Stimulated activated naive B cell treated with anti-CD40 and anti-IgM and Interleukin-4, amounts not matched to agents 10 μg/mL and 1 μg/mL and 100 μg/mL, for 72 hours (primary cell): ENCODE measurements around the gene ACE.

Experiments
- ATAC-seq, 2 donors: fragments of 150-1000 bp; cut with Tn5 transposase; replicated peaks; 2 replicates each; pipeline ENCODE4 v1.10.0; 2021; ENCODE audit warnings: moderate library complexity in 1 of 2
- DNase-seq: peaks from one replicate; pipeline ENCODE4 v3.0.0; 2021
- H3K27ac Mint-ChIP-seq: one replicate; pipeline ENCODE4 v1.8.0; 2022; ENCODE audit warnings: mild to moderate bottlenecking, mixed read lengths
- H3K27me3 Mint-ChIP-seq, 2 donors: one replicate each; pipeline ENCODE4 v1.8.0; 2022; ENCODE audit warnings: mixed read lengths in 2 of 2
- H3K36me3 Mint-ChIP-seq, 2 donors: one replicate each; pipeline ENCODE4 v1.8.0; 2022; ENCODE audit warnings: mixed read lengths in 2 of 2, mild to moderate bottlenecking in 1 of 2
- H3K4me1 Mint-ChIP-seq, 2 donors: one replicate each; pipeline ENCODE4 v1.8.0; 2022; ENCODE audit warnings: mixed read lengths in 2 of 2, mild to moderate bottlenecking in 1 of 2
- H3K4me3 Mint-ChIP-seq, 2 donors: one replicate each; pipeline ENCODE4 v1.8.0; 2022; ENCODE audit warnings: mild to moderate bottlenecking in 2 of 2, mixed read lengths in 2 of 2, moderate library complexity in 1 of 2
- H3K9me3 Mint-ChIP-seq, 2 donors: one replicate each; pipeline ENCODE4 v1.8.0; 2022; ENCODE audit warnings: mixed read lengths in 2 of 2, mild to moderate bottlenecking in 1 of 2

ACE gene

DNA sequence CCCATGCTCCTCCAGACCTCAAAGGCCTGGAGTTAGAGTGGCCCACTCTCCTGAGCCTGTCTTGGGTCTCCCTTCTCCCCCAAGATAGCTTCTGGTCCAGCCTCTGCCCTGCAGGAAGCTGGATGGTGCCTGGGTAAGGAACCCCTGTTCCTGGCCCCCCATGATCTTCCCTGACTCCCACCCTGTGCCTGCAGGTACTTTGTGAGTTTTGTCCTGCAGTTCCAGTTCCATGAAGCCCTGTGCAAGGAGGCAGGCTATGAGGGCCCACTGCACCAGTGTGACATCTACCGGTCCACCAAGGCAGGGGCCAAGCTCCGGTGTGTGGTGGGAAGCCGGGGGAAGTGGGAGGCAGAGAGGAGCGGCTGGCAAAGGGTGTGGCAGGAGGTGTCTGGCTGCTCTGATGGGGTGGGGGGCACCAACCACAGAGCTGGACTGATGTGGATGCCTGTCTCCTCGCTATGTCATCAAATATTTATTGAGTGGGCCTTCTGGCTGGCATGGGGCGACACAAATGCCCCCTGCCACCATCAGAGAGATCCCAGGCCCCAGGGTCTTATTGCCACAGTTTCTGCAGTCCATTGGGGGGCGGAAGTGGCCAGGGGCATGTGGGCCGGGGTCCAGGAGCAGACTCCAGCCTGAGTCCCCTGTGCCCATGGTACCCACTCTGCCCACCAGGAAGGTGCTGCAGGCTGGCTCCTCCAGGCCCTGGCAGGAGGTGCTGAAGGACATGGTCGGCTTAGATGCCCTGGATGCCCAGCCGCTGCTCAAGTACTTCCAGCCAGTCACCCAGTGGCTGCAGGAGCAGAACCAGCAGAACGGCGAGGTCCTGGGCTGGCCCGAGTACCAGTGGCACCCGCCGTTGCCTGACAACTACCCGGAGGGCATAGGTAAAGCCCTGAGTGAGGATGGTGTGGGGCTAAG lies 7.1 kb downstream of the ACE start:
- no peak for DNase-seq
- ATAC-seq, result no peak
- no peaks in the 10 kb centered on the region for H3K36me3 Mint-ChIP-seq
- H3K27me3 Mint-ChIP-seq, result peaks cover 26 to 44% of the 10 kb centered on the region in 2 donors
- H3K27ac Mint-ChIP-seq, result no peak overlapping the region
- H3K9me3 Mint-ChIP-seq, result no peaks in the 10 kb centered on the region
- H3K4me3 Mint-ChIP-seq, result no peak overlapping the region
- peaks cover 5 to 7% of the 10 kb centered on the region in 2 donors for H3K4me1 Mint-ChIP-seq

DNA sequence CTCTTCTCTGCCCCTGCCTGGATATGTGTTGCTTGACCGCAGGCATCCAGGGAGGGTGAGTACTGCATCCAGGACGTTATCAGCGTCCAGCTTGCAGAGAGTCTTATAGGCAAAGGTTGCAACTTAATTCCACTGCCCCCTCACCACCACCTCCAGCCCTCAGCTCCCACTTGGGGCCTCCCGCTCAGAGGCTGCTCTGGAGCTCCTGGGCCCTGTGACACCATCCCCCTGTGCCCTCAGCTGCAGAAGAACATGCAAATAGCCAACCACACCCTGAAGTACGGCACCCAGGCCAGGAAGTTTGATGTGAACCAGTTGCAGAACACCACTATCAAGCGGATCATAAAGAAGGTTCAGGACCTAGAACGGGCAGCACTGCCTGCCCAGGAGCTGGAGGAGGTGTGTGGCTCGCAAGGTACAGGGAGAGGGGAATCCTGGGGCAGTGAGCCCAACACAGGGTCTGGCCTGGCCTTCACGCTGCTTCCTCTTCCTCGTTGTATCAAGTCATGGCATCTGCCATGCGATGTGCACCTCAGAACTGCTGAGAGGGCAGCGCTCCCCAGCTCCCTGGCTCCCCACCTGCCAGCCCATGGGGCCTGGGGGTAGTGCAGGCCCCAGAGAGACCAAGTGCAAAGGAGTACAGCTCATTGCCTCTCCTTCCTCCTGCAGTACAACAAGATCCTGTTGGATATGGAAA lies 9.6 kb downstream of the ACE start:
- H3K4me3 Mint-ChIP-seq, result no peak overlapping the region

DNA sequence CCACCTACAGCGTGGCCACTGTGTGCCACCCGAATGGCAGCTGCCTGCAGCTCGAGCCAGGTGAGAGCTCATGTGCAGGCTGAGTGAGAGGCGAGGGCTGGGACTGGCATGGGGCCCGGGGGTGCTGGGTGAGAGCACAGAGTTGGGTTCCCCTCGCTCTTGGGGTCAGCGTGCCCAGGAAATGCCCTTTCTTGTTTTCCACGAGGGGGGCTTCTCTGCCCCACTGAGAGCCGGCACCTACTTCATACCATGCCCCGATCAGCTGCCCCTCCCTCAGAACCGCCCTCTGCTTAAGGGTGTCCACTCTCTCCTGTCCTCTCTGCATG lies 10.1 kb downstream of the ACE start:
- Mint-ChIP-seq H3K9me3 (no peaks in the 10 kb centered on the region), H3K4me3 (no peak overlapping the region), H3K4me1 (no peaks in the 10 kb centered on the region), H3K27me3 (peaks cover 13 to 27% of the 10 kb centered on the region in 2 donors), H3K27ac (no peak overlapping the region), H3K36me3 (no peaks in the 10 kb centered on the region)
- no peak for ATAC-seq
- DNase-seq, result no peak

More for the DNA sequence above, 9.6 kb downstream of the ACE start:
- no peak overlapping the region for H3K27ac Mint-ChIP-seq
- ATAC-seq (no peak), DNase-seq (no peak)
- H3K36me3 Mint-ChIP-seq, result no peaks in the 10 kb centered on the region
- H3K9me3 Mint-ChIP-seq, result no peaks in the 10 kb centered on the region
- H3K4me1 Mint-ChIP-seq, result no peaks in the 10 kb centered on the region
- peaks cover 13 to 27% of the 10 kb centered on the region in 2 donors for H3K27me3 Mint-ChIP-seq

DNA sequence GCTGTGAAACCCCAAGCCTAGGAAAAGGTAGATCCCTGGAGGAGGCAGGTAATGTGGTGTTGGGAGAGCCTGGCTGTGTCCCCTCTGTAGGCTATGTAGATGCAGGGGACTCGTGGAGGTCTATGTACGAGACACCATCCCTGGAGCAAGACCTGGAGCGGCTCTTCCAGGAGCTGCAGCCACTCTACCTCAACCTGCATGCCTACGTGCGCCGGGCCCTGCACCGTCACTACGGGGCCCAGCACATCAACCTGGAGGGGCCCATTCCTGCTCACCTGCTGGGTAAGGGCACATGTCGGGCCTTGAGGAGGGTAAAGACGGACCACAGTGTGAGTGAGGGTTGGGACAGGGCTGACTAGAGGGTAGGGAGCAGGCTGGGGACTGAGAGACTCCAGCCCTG lies 12.0 kb downstream of the ACE start:
- DNase-seq (no peak), ATAC-seq (no peak)
- no peak overlapping the region for H3K27ac Mint-ChIP-seq
- H3K9me3 Mint-ChIP-seq, result no peaks in the 10 kb centered on the region
- no peaks in the 10 kb centered on the region for H3K36me3 Mint-ChIP-seq
- no peaks in the 10 kb centered on the region for H3K4me1 Mint-ChIP-seq
- no peak overlapping the region for H3K4me3 Mint-ChIP-seq
- peaks cover 0 to 9% of the 10 kb centered on the region in 2 donors for H3K27me3 Mint-ChIP-seq

DNA sequence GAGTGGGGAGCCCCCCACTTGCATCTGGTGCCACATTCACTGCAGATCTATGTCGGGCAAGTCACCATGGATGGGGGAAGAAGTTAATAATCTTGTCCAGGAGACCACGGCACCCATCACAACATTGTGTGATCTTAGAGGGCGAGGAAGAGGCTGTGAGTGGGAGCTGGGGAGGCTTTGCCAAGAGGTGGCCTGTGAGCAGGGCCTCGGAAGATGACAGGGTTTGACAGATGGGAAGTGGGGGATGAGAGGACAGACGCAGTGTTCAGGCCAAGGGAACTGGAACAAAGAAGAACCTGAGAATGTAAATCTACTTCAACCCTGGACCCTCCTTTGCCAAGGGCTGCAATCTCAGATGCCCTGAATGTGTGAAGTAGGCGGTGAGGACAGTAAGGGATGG lies 12.4 kb downstream of the ACE start:
- no peak for ATAC-seq
- H3K27ac Mint-ChIP-seq, result no peak overlapping the region
- no peak overlapping the region for H3K4me3 Mint-ChIP-seq
- H3K9me3 Mint-ChIP-seq, result no peaks in the 10 kb centered on the region
- no peaks in the 10 kb centered on the region for H3K36me3 Mint-ChIP-seq
- no peaks in the 10 kb centered on the region for H3K4me1 Mint-ChIP-seq
- H3K27me3 Mint-ChIP-seq, result peaks cover 0 to 8% of the 10 kb centered on the region in 2 donors
- DNase-seq, result no peak

DNA sequence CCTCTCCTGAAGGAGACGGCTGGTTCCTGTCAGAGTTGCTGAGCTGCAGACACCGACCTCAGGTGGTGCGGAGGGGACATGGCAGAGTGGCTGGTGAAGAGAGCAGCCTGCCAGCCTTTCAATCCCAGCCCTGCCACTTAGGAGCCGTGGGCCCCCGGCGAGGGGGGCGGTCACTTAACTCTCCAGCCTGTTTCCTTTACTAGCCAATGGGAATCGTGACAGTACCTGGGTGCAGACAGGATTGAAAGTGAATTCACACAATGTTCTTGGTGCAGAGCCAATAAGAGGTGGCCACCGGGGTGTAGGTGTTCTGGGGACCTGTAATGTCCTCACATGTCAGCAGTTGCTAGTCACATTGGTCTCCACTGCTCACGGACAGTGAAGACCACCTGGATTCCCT lies 13.5 kb downstream of the ACE start:
- Mint-ChIP-seq H3K27ac (no peak overlapping the region), H3K4me3 (no peak overlapping the region), H3K4me1 (no peaks in the 10 kb centered on the region), H3K27me3 (peaks cover 0 to 8% of the 10 kb centered on the region in 2 donors), H3K36me3 (no peaks in the 10 kb centered on the region), H3K9me3 (no peaks in the 10 kb centered on the region)
- DNase-seq, result no peak
- no peak for ATAC-seq

DNA sequence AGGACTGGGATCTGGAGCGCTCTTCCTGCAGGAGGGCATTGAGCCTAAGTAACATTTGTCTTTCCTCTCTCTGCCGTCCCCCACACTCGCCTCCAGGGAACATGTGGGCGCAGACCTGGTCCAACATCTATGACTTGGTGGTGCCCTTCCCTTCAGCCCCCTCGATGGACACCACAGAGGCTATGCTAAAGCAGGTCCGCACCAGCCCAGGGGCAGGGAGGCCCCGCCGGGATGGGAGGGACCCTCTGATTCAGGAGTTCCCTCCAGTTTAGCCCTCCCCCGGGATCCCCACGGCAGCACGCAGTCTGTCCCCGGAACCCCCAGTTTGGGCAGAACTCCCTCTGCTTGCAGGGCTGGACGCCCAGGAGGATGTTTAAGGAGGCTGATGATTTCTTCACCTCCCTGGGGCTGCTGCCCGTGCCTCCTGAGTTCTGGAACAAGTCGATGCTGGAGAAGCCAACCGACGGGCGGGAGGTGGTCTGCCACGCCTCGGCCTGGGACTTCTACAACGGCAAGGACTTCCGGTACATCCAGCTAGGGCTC lies 14.1 kb downstream of the ACE start:
- no peak overlapping the region for H3K27ac Mint-ChIP-seq
- DNase-seq, result no peak
- no peak for ATAC-seq
- no peaks in the 10 kb centered on the region for H3K36me3 Mint-ChIP-seq
- H3K4me3 Mint-ChIP-seq, result no peak overlapping the region
- H3K4me1 Mint-ChIP-seq, result no peaks in the 10 kb centered on the region
- peaks cover 0 to 8% of the 10 kb centered on the region in 2 donors for H3K27me3 Mint-ChIP-seq
- no peaks in the 10 kb centered on the region for H3K9me3 Mint-ChIP-seq

DNA sequence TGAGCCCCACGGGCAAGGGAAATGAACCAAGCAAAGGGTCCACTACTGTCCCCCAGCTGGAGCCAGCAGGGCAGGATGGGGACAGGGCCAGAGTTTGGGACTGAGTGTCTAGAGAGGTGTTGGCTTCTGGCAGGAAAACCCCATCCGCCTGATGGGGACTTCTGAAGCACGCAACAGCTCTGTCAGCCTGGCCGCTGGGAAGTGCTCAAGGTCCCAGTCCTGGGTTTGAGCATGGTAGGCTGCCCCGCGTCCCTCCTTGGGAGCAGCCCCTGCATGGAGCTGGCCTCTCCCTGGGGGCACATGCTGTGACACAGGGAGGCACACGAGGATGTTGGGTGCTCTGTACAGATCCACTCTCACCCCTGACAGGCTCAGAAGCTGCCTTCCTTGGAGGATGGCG lies 14.6 kb downstream of the ACE start:
- H3K9me3 Mint-ChIP-seq, result no peaks in the 10 kb centered on the region
- DNase-seq (no peak), ATAC-seq (no peak)
- H3K27me3 Mint-ChIP-seq, result peaks cover 0 to 8% of the 10 kb centered on the region in 2 donors
- no peak overlapping the region for H3K4me3 Mint-ChIP-seq
- no peaks in the 10 kb centered on the region for H3K4me1 Mint-ChIP-seq
- H3K36me3 Mint-ChIP-seq, result no peaks in the 10 kb centered on the region
- no peak overlapping the region for H3K27ac Mint-ChIP-seq

DNA sequence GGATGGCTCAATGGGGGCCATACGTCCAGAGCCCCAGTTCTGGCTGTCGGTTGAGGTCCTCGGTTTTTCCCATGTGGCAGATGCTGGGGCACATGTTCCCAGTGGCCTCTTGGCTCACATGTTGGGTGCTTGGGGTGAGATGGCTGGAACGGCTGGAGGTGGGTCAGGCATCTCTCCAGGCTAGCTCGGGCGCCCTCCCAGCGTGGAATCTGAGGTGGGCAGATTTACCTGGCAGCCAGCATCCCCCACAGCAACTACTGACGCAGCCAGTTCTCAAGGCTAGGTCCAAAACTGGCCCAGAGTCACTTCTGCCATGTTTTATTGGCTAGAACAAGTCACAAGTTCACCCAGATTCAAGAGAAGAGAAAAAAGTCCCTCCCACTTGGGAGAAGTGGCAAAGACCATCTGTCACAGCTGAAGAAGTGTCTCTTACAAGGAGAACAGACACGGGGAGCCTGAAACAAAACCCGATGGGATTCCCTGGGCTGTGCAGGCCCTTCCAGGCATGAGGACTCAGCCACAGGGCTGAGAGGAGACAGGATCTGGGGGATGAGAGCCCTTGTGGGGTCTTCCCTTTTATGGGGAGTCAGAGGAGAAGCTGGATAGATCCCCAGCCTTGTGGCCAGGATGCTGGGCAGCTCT lies 15.2 kb downstream of the ACE start:
- H3K4me1 Mint-ChIP-seq, result no peaks in the 10 kb centered on the region
- no peaks in the 10 kb centered on the region for H3K36me3 Mint-ChIP-seq
- no peak overlapping the region for H3K27ac Mint-ChIP-seq
- H3K4me3 Mint-ChIP-seq, result no peak overlapping the region
- H3K9me3 Mint-ChIP-seq, result no peaks in the 10 kb centered on the region
- DNase-seq, result no peak
- no peak for ATAC-seq
- peaks cover 0 to 8% of the 10 kb centered on the region in 2 donors for H3K27me3 Mint-ChIP-seq

DNA sequence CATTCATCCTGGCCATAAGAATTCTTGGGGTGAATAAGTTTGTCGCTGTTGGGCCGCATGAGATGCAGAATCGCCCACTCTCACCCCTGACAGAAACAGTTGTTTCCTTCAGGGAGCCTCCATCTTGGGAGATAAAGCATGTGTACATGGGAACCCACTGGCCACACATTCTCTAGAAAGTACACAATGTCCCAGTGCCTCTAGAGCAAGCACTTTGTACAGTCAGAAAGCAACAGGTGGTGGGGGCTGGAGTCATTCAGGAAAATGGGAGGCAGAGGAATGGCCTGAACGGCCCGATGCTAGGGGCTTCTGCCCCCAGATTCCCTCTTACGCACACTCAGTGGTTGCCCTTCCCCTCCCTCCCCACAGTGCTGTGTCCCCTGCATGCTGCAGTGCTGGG lies 16.1 kb downstream of the ACE start:
- Mint-ChIP-seq H3K9me3 (no peaks in the 10 kb centered on the region), H3K27me3 (peaks cover 0 to 8% of the 10 kb centered on the region in 2 donors), H3K4me1 (no peaks in the 10 kb centered on the region), H3K36me3 (no peaks in the 10 kb centered on the region), H3K27ac (no peak overlapping the region), H3K4me3 (no peak overlapping the region)
- ATAC-seq (no peak), DNase-seq (no peak)

DNA sequence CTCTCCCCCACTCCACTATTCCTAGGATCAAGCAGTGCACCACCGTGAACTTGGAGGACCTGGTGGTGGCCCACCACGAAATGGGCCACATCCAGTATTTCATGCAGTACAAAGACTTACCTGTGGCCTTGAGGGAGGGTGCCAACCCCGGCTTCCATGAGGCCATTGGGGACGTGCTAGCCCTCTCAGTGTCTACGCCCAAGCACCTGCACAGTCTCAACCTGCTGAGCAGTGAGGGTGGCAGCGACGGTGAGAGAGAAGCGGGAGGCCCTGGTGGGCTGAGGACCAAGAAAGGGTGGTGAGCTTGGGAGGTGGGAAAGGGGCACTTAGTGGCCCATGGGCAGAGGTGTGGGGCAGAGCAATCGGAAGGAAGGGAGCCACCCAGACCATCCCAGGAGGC lies 16.6 kb downstream of the ACE start:
- no peak overlapping the region for H3K27ac Mint-ChIP-seq
- H3K27me3 Mint-ChIP-seq, result peaks cover 0 to 6% of the 10 kb centered on the region in 2 donors
- ATAC-seq (no peak), DNase-seq (no peak)
- no peak overlapping the region for H3K4me3 Mint-ChIP-seq
- H3K9me3 Mint-ChIP-seq, result no peaks in the 10 kb centered on the region
- no peaks in the 10 kb centered on the region for H3K36me3 Mint-ChIP-seq
- no peaks in the 10 kb centered on the region for H3K4me1 Mint-ChIP-seq

DNA sequence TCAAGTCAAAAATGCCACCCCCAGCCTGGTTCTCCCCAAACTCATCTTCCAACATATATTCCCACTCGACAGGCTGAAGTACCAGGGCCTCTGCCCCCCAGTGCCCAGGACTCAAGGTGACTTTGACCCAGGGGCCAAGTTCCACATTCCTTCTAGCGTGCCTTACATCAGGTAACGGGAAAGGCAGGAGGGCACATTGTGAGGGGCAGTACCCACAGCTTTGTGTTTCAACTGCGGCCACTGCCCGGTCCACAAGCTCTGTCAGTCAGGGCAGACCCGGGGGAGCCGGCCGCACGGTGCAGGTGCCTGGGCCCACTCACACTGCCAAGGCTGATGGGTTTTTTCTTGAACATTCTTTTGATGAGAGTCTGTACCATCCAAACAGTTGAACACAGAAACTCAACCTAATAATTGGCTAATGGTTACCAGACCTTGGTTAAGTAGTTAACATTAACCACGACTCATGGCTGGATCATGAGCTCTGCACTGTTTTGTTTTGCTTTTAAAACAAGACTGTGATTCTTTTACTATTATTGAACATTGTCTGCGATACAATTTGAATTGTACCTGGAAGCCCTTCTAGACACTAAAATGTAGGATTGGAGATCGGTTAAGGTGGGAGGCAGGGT lies 17.6 kb downstream of the ACE start:
- DNase-seq (no peak), ATAC-seq (no peak)
- Mint-ChIP-seq H3K36me3 (no peaks in the 10 kb centered on the region), H3K27ac (no peak overlapping the region), H3K4me1 (no peaks in the 10 kb centered on the region), H3K4me3 (no peak overlapping the region), H3K9me3 (no peaks in the 10 kb centered on the region), H3K27me3 (no peaks in the 10 kb centered on the region)

DNA sequence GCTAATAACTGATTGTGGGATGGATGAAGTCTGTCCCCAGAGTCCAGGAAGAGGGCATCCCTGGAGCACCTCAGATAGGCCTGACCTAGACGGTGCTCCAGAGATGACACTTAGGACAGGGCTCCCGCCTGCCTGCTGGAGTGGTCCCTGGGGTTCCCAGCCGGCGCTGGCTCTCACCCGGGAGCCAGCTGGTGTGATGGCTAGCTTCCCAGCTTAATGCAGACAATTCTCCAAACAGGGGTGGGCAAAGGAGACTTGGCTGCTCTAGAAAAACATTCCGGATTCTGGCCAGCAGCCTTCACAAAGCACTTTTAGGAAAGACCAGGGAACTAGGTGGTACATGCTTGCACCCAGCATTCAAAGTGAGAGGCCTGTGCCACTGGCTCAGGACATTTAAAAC lies 18.6 kb downstream of the ACE start:
- Mint-ChIP-seq H3K9me3 (no peaks in the 10 kb centered on the region), H3K27ac (no peak overlapping the region), H3K27me3 (peaks cover 2% of the 10 kb centered on the region in 2 donors), H3K4me3 (no peak overlapping the region), H3K36me3 (no peaks in the 10 kb centered on the region), H3K4me1 (no peaks in the 10 kb centered on the region)
- ATAC-seq (no peak), DNase-seq (no peak)

DNA sequence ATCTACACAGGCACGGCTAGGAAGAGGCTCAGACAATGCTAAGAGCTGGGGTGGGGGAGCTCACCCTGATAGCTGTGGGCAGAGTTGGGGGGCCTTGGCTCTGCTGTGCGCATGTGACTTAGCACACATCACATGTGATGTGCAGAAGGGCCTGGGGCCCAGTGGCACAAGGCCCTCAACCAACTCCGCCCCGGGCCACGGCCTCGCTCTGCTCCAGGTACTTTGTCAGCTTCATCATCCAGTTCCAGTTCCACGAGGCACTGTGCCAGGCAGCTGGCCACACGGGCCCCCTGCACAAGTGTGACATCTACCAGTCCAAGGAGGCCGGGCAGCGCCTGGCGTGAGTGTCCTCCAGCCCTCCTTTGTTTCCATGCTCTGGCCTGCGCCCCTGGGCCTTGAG lies 19.3 kb downstream of the ACE start:
- DNase-seq, result no peak
- Mint-ChIP-seq H3K4me1 (no peaks in the 10 kb centered on the region), H3K36me3 (no peaks in the 10 kb centered on the region), H3K4me3 (no peak overlapping the region), H3K27me3 (peaks cover 9% of the 10 kb centered on the region in 2 donors), H3K9me3 (no peaks in the 10 kb centered on the region), H3K27ac (no peak overlapping the region)
- ATAC-seq, result no peak
